Activated T-cell treated with anti-CD3 and anti-CD28 coated beads, Interleukin-2, amount 50 U/mL, for 72 hours (primary cell): Measurements from ENCODE around the gene GABRP. TPM values are rescaled to one million over a fixed set of nuclear protein-coding genes. Genes with fewer than 3 reads are reported as not detected.
"Not testable (repeated sequence)": the region's sequence is repeated elsewhere in the genome, so short reads cannot be mapped to it uniquely, and the experiment has no call there.

Experiments used
- ATAC-seq, 2 donors: fragments of 150-1000 bp; cut with Tn5 transposase; replicated peaks in 1 of 2; 2 replicates each; pipeline ENCODE4 v1.10.0; 2021; ENCODE audit warnings: moderate library complexity in 2 of 2, mild to moderate bottlenecking in 1 of 2
- DNase-seq, 2 donors: peaks; one replicate each; pipeline ENCODE4 v3.0.0; 2021 to 2022; ENCODE audit warnings: mixed read lengths in 1 of 2
- H3K27ac Mint-ChIP-seq: one replicate; pipeline ENCODE4 v1.8.0; 2022; ENCODE audit warnings: mild to moderate bottlenecking, moderate library complexity, mixed read lengths
- H3K27me3 Mint-ChIP-seq: one replicate; pipeline ENCODE4 v1.8.0; 2022; ENCODE audit warnings: low read depth, mixed read lengths
- H3K36me3 Mint-ChIP-seq, 2 donors: one replicate each; pipeline ENCODE4 v1.8.0; 2022; ENCODE audit warnings: mixed read lengths in 2 of 2, mild to moderate bottlenecking in 1 of 2; ENCODE audit not compliant: insufficient read depth in 2 of 2
- H3K4me1 Mint-ChIP-seq: one replicate; pipeline ENCODE4 v1.8.0; 2022; ENCODE audit warnings: low read depth, mixed read lengths
- H3K4me3 Mint-ChIP-seq, 2 donors: one replicate each; pipeline ENCODE4 v1.8.0; 2022; ENCODE audit warnings: mild to moderate bottlenecking in 2 of 2, mixed read lengths in 2 of 2, moderate library complexity in 2 of 2
- H3K9me3 Mint-ChIP-seq, 2 donors: one replicate each; pipeline ENCODE4 v1.8.0; 2022; ENCODE audit warnings: mixed read lengths in 2 of 2
- total RNA-seq, 2 donors: library from RNA; stranded (reverse); gene quantifications; one replicate each; pipeline ENCODE4 v1.2.3, GENCODE V29; 2022

GABRP gene
- total RNA-seq, 2 donors from 2014 or later: not detected

GRCh38 chr5:170833981-170834380 is 50.5 kb downstream of the GABRP start:
- not testable (repeated sequence) for DNase-seq, ATAC-seq, H3K27ac Mint-ChIP-seq, H3K4me3 Mint-ChIP-seq, H3K36me3 Mint-ChIP-seq, H3K27me3 Mint-ChIP-seq, H3K9me3 Mint-ChIP-seq, H3K4me1 Mint-ChIP-seq

- Mint-ChIP-seq H3K9me3 (peaks cover 5 to 7% of the 10 kb centered on the region in 2 donors), H3K27me3 (no peaks in the 10 kb centered on the region), H3K4me3 (no peak overlapping the region), H3K36me3 (no peaks in the 10 kb centered on the region), H3K4me1 (no peaks in the 10 kb centered on the region), H3K27ac (no peak overlapping the region)
- ATAC-seq (no peak), DNase-seq (no peak)
These were observed 52.7 kb downstream of the GABRP start for GRCh38 chr5:170836226-170836625.

- ATAC-seq (no peak), DNase-seq (no peak)
- H3K4me3 Mint-ChIP-seq: no peak overlapping the region
- H3K27ac Mint-ChIP-seq: no peak overlapping the region
- H3K9me3 Mint-ChIP-seq: peaks cover 2% of the 10 kb centered on the region in 2 donors
- no peaks in the 10 kb centered on the region for H3K27me3 Mint-ChIP-seq
- H3K36me3 Mint-ChIP-seq: no peaks in the 10 kb centered on the region
- H3K4me1 Mint-ChIP-seq: no peaks in the 10 kb centered on the region
These were observed 60.3 kb downstream of the GABRP start for GRCh38 chr5:170843870-170844269.

- Mint-ChIP-seq H3K27me3 (no peaks in the 10 kb centered on the region), H3K4me1 (no peaks in the 10 kb centered on the region), H3K9me3 (peaks cover 2% of the 10 kb centered on the region in 2 donors), H3K27ac (no peak overlapping the region), H3K4me3 (no peak overlapping the region), H3K36me3 (no peaks in the 10 kb centered on the region)
- DNase-seq (no peak), ATAC-seq (no peak)
These were observed 61.1 kb downstream of the GABRP start for GRCh38 chr5:170844651-170845050.

- H3K36me3 Mint-ChIP-seq: no peaks in the 10 kb centered on the region
- ATAC-seq (no peak), DNase-seq (no peak)
- no peak overlapping the region for H3K4me3 Mint-ChIP-seq
- H3K4me1 Mint-ChIP-seq: no peaks in the 10 kb centered on the region
- H3K27ac Mint-ChIP-seq: no peak overlapping the region
- no peaks in the 10 kb centered on the region for H3K27me3 Mint-ChIP-seq
- H3K9me3 Mint-ChIP-seq: peaks cover 2% of the 10 kb centered on the region in 2 donors
These were observed 62.9 kb downstream of the GABRP start for GRCh38 chr5:170846416-170846815.

GRCh38 chr5:170846846-170847245 is 63.3 kb downstream of the GABRP start:
- ATAC-seq: no peak
- H3K36me3 Mint-ChIP-seq: no peaks in the 10 kb centered on the region
- no peak for DNase-seq
- H3K27ac Mint-ChIP-seq: no peak overlapping the region
- no peaks in the 10 kb centered on the region for H3K4me1 Mint-ChIP-seq
- no peaks in the 10 kb centered on the region for H3K27me3 Mint-ChIP-seq
- H3K4me3 Mint-ChIP-seq: no peak overlapping the region
- H3K9me3 Mint-ChIP-seq: peaks cover 2% of the 10 kb centered on the region in 2 donors

- DNase-seq: no peak
These were observed 64.5 kb downstream of the GABRP start for GRCh38 chr5:170848033-170848432.

GRCh38 chr5:170849374-170849773 is 65.8 kb downstream of the GABRP start:
- Mint-ChIP-seq H3K27me3 (no peaks in the 10 kb centered on the region), H3K9me3 (peaks cover 2% of the 10 kb centered on the region in 2 donors), H3K4me3 (no peak overlapping the region), H3K27ac (no peak overlapping the region), H3K4me1 (no peaks in the 10 kb centered on the region), H3K36me3 (no peaks in the 10 kb centered on the region)
- ATAC-seq: no peak
- no peak for DNase-seq

More at GRCh38 chr5:170848033-170848432, 64.5 kb downstream of the GABRP start:
- no peaks in the 10 kb centered on the region for H3K4me1 Mint-ChIP-seq
- H3K27ac Mint-ChIP-seq: no peak overlapping the region
- peaks cover 2% of the 10 kb centered on the region in 2 donors for H3K9me3 Mint-ChIP-seq
- H3K36me3 Mint-ChIP-seq: no peaks in the 10 kb centered on the region
- no peak overlapping the region for H3K4me3 Mint-ChIP-seq
- H3K27me3 Mint-ChIP-seq: no peaks in the 10 kb centered on the region
- no peak for ATAC-seq

GRCh38 chr5:170854566-170854965 is 71.0 kb downstream of the GABRP start:
- Mint-ChIP-seq H3K9me3 (peaks cover 3 to 7% of the 10 kb centered on the region in 2 donors), H3K4me1 (no peaks in the 10 kb centered on the region), H3K36me3 (peaks cover 0 to 4% of the 10 kb centered on the region in 2 donors), H3K4me3 (no peak overlapping the region), H3K27ac (no peak overlapping the region), H3K27me3 (no peaks in the 10 kb centered on the region)
- ATAC-seq: no peak
- DNase-seq: no peak

- ATAC-seq (no peak), DNase-seq (no peak)
- Mint-ChIP-seq H3K36me3 (peaks cover 14 to 15% of the 10 kb centered on the region in 2 donors), H3K4me3 (no peak overlapping the region), H3K27ac (no peak overlapping the region), H3K9me3 (peaks cover 13 to 17% of the 10 kb centered on the region in 2 donors), H3K4me1 (peaks cover 5% of the 10 kb centered on the region), H3K27me3 (peaks cover 14% of the 10 kb centered on the region)
These were observed 73.5 kb downstream of the GABRP start for GRCh38 chr5:170857066-170857465.

GRCh38 chr5:170860415-170860814 is 76.9 kb downstream of the GABRP start:
- H3K36me3 Mint-ChIP-seq: peaks cover 14 to 15% of the 10 kb centered on the region in 2 donors

GRCh38 chr5:170860818-170861666 is 77.5 kb downstream of the GABRP start:
- H3K4me3 Mint-ChIP-seq: peak overlapping the region; percentile 21 to 53
- no peak for DNase-seq
- H3K4me1 Mint-ChIP-seq: peaks cover 5% of the 10 kb centered on the region
- ATAC-seq: no peak
- H3K9me3 Mint-ChIP-seq: peaks cover 15 to 17% of the 10 kb centered on the region in 2 donors
- peaks cover 38% of the 10 kb centered on the region for H3K27me3 Mint-ChIP-seq
- H3K27ac Mint-ChIP-seq: no peak overlapping the region
- peaks cover 14 to 15% of the 10 kb centered on the region in 2 donors for H3K36me3 Mint-ChIP-seq

More at GRCh38 chr5:170860415-170860814, 76.9 kb downstream of the GABRP start:
- peaks cover 15 to 17% of the 10 kb centered on the region in 2 donors for H3K9me3 Mint-ChIP-seq
- peak overlapping the region in 1 of 2 donors; percentile 21 for H3K4me3 Mint-ChIP-seq
- peaks cover 38% of the 10 kb centered on the region for H3K27me3 Mint-ChIP-seq
- DNase-seq: no peak
- H3K27ac Mint-ChIP-seq: no peak overlapping the region
- H3K4me1 Mint-ChIP-seq: peaks cover 5% of the 10 kb centered on the region
- no peak for ATAC-seq

GRCh38 chr5:170861667-170861916 is 78.1 kb downstream of the GABRP start:
- peaks cover 14 to 15% of the 10 kb centered on the region in 2 donors for H3K36me3 Mint-ChIP-seq
- peak overlapping the region; percentile 21 to 53 for H3K4me3 Mint-ChIP-seq
- H3K4me1 Mint-ChIP-seq: peaks cover 5% of the 10 kb centered on the region
- DNase-seq: no peak
- H3K27ac Mint-ChIP-seq: no peak overlapping the region
- peaks cover 15 to 17% of the 10 kb centered on the region in 2 donors for H3K9me3 Mint-ChIP-seq
- no peak for ATAC-seq
- peaks cover 38% of the 10 kb centered on the region for H3K27me3 Mint-ChIP-seq
